Gastrocnemius medialis (tissue), 4 donors: ENCODE results near the gene KRTAP10-7.
"Not testable (repeated sequence)": the region's sequence is repeated elsewhere in the genome, so short reads cannot be mapped to it uniquely, and the experiment has no call there.

Experiments used
- POLR2A ChIP-seq, 2 donors: fragments of 450-650 bp; IDR thresholded peaks; one replicate each; pipeline ENCODE4 v1.6.1; 2017; ENCODE audit warnings: antibody characterized with exemption in 2 of 2, mild to moderate bottlenecking in 2 of 2, moderate library complexity in 2 of 2
- TF ChIP-seq, protein P1 (sequence below), 5 experiments: fragments of 450-650 bp in 3 of 5; fragments of 200-600 bp in 2 of 5; sonication (generic) in 2 of 5; IDR thresholded peaks in 4 of 5; conservative IDR thresholded peaks in 1 of 5; 1 replicate in 4 of 5; 2 replicates in 1 of 5; pipeline ENCODE4 v1.5.1; 2016 to 2019; ENCODE audit warnings: antibody characterized with exemption in 5 of 5, mild to moderate bottlenecking in 3 of 5, moderate library complexity in 3 of 5

- TF ChIP-seq, protein P1, sequence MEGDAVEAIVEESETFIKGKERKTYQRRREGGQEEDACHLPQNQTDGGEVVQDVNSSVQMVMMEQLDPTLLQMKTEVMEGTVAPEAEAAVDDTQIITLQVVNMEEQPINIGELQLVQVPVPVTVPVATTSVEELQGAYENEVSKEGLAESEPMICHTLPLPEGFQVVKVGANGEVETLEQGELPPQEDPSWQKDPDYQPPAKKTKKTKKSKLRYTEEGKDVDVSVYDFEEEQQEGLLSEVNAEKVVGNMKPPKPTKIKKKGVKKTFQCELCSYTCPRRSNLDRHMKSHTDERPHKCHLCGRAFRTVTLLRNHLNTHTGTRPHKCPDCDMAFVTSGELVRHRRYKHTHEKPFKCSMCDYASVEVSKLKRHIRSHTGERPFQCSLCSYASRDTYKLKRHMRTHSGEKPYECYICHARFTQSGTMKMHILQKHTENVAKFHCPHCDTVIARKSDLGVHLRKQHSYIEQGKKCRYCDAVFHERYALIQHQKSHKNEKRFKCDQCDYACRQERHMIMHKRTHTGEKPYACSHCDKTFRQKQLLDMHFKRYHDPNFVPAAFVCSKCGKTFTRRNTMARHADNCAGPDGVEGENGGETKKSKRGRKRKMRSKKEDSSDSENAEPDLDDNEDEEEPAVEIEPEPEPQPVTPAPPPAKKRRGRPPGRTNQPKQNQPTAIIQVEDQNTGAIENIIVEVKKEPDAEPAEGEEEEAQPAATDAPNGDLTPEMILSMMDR (IDR thresholded peaks at IDR 0.05 in 4 of 5, conservative IDR thresholded peaks at IDR 0.05 in 1 of 5): not testable (repeated sequence)
- TF ChIP-seq POLR2A (IDR thresholded peaks at IDR 0.05): not testable (repeated sequence)
Observed at GRCh38 chr21:44591801-44592130, 8.6 kb upstream of the KRTAP10-7 start.
